HFFc6 (cell line): ENCODE measurements around the gene WASF1. TPM values are rescaled to one million over a fixed set of nuclear protein-coding genes. Genes with fewer than 3 reads are reported as not detected.

Experiments used
- DNase-seq: peaks from one replicate; pipeline ENCODE4 v3.0.0-alpha.2; 2018
- H3K27ac Mint-ChIP-seq: 2 replicates; pipeline ENCODE4 v1.8.0; 2020; ENCODE audit warnings: mild to moderate bottlenecking, mixed read lengths
- H3K27me3 Mint-ChIP-seq: 2 replicates; pipeline ENCODE4 v1.8.0; 2021; ENCODE audit warnings: mild to moderate bottlenecking, moderate library complexity, mixed read lengths; ENCODE audit not compliant: insufficient read depth
- H3K36me3 Mint-ChIP-seq: 2 replicates; pipeline ENCODE4 v1.8.0; 2021; ENCODE audit warnings: low read depth, mixed read lengths
- H3K4me1 Mint-ChIP-seq: 2 replicates; pipeline ENCODE4 v1.8.0; 2020; ENCODE audit warnings: low read depth, mixed read lengths
- H3K4me3 Mint-ChIP-seq: 2 replicates; pipeline ENCODE4 v1.8.0; 2020; ENCODE audit warnings: mild to moderate bottlenecking, moderate library complexity, mixed read lengths
- H3K9me3 Mint-ChIP-seq: 2 replicates; pipeline ENCODE4 v1.8.0; 2020; ENCODE audit warnings: mild to moderate bottlenecking, mixed read lengths
- CTCF ChIP-seq: fragments of 200-600 bp; sonication (generic); IDR thresholded peaks from 2 replicates; pipeline ENCODE4 v1.5.0; 2021; ENCODE audit warnings: antibody characterized with exemption, mild to moderate bottlenecking
- total RNA-seq, 6 experiments: library from RNA; stranded (reverse); fragmentation: NEBNext Ultra II Directional; extraction: Animal tissue kit (Norgen Biotek cat#: 25700); gene quantifications; 2 replicates in 1 of 6; 3 replicates in 5 of 6; pipeline ENCODE4 v1.2.3, GENCODE V29; 2021

The WASF1 gene
- total RNA-seq, 6 experiments from 2014 or later: 11.6 to 13.5 (median 12.3) TPM

- H3K4me3 Mint-ChIP-seq: no peak overlapping the region
- DNase-seq: no peak
- TF ChIP-seq CTCF: no peak
- H3K4me1 Mint-ChIP-seq: no peaks in the 10 kb centered on the region
- no peaks in the 10 kb centered on the region for H3K27me3 Mint-ChIP-seq
- H3K9me3 Mint-ChIP-seq: no peaks in the 10 kb centered on the region
- no peaks in the 10 kb centered on the region for H3K36me3 Mint-ChIP-seq
- no peak overlapping the region for H3K27ac Mint-ChIP-seq
Measured at GRCh38 chr6:110196874-110197273, 17.4 kb upstream of the WASF1 start.

- no peaks in the 10 kb centered on the region for H3K36me3 Mint-ChIP-seq
Measured at GRCh38 chr6:110195639-110196038, 16.2 kb upstream of the WASF1 start.

DNA sequence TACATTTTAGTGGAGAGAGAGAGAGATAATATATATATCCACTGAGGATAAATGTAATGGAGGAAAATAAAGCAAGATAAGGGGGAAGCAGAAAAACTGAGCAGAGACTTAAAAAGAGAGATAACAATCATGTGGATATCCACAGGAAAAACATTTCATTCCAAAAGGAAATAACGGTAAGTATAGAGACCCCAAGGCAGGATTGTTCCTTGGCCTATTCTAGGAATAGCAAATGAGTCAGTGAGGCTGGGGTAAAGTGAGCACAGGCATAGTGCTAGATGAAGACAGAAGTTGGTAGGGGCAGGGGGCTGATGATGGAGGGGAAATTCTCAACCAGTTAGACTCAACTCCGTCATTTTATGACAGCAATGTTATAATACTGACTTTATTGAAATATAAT lies 12.0 kb upstream of the WASF1 start:
- no peaks in the 10 kb centered on the region for H3K4me1 Mint-ChIP-seq
- no peak overlapping the region for H3K4me3 Mint-ChIP-seq
- no peaks in the 10 kb centered on the region for H3K27me3 Mint-ChIP-seq
- TF ChIP-seq CTCF: no peak
- H3K9me3 Mint-ChIP-seq: no peaks in the 10 kb centered on the region
- no peak overlapping the region for H3K27ac Mint-ChIP-seq
- no peaks in the 10 kb centered on the region for H3K36me3 Mint-ChIP-seq
- no peak for DNase-seq

More at GRCh38 chr6:110195639-110196038, 16.2 kb upstream of the WASF1 start:
- H3K4me1 Mint-ChIP-seq: no peaks in the 10 kb centered on the region
- H3K27me3 Mint-ChIP-seq: no peaks in the 10 kb centered on the region
- H3K9me3 Mint-ChIP-seq: no peaks in the 10 kb centered on the region
- no peak overlapping the region for H3K4me3 Mint-ChIP-seq
- no peak overlapping the region for H3K27ac Mint-ChIP-seq
- no peak for TF ChIP-seq CTCF
- no peak for DNase-seq

GRCh38 chr6:110190726-110191125 lies 11.3 kb upstream of the WASF1 start:
- TF ChIP-seq CTCF: no peak
- no peaks in the 10 kb centered on the region for H3K27me3 Mint-ChIP-seq
- H3K4me1 Mint-ChIP-seq: 0 out of 2 replicates have a peak, but pooled peaks cover 5% of the 10 kb centered on the region
- H3K9me3 Mint-ChIP-seq: no peaks in the 10 kb centered on the region
- no peak overlapping the region for H3K4me3 Mint-ChIP-seq
- H3K27ac Mint-ChIP-seq: no peak overlapping the region
- H3K36me3 Mint-ChIP-seq: no peaks in the 10 kb centered on the region
- no peak for DNase-seq

- no peaks in the 10 kb centered on the region for H3K36me3 Mint-ChIP-seq
- H3K9me3 Mint-ChIP-seq: no peaks in the 10 kb centered on the region
- DNase-seq: peak; percentile 47
- peak overlapping the region; percentile 34 for H3K27ac Mint-ChIP-seq
- no peak for TF ChIP-seq CTCF
- 0 out of 2 replicates have a peak, but pooled peaks cover 6% of the 10 kb centered on the region for H3K4me1 Mint-ChIP-seq
- no peaks in the 10 kb centered on the region; the same call in 1 of the 2 replicates for H3K27me3 Mint-ChIP-seq
- no peak overlapping the region for H3K4me3 Mint-ChIP-seq
Measured at GRCh38 chr6:110188791-110189190, 9.3 kb upstream of the WASF1 start.

DNA sequence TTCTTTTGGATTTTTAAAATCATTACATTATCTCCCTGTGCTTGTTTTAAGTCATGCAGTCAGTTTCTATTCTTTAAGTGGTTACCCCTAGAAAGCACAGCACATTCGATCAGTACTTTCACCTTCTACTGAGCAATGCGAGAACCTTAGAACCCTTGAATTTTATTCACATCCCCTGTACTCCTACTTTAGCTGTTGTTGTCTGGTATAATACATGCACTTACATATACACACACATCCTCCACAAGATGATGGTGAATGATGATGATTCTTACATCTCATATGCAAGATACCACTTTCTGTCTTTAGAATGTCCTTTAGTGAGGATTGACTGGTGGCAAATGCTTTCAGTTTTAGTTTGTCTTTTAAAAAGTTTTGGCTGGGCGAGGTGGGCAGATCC lies 6.4 kb upstream of the WASF1 start:
- Mint-ChIP-seq H3K4me1 (0 out of 2 replicates have a peak, but pooled peaks cover 6% of the 10 kb centered on the region), H3K9me3 (no peaks in the 10 kb centered on the region), H3K36me3 (no peaks in the 10 kb centered on the region), H3K27ac (no peak overlapping the region), H3K27me3 (no peaks in the 10 kb centered on the region; the same call in 1 of the 2 replicates), H3K4me3 (no peak overlapping the region)
- DNase-seq: no peak
- TF ChIP-seq CTCF: no peak
